ENCODE results near the gene BRSK1.

DNA sequence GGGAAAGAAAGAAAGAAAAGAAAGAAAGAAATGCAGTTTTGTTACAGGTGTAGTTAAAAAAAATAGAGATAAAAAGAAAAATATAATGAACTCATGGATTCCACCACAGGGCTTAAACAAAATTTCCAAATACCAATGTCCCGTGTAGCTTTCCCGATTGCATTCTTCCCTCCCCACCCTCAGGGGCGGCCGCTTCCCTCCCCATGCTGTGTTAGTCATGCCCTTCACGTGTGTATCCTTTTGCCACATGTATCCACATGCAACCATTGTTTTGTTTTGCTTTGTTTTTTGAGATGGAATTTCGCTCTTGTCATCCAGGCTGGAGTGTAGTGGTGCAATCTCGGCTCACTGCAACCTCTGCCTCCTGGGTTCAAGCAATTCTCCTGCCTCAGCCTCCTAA lies 52.3 kb downstream of the BRSK1 start:
- TF ChIP-seq EZH2phosphoT487 (IDR thresholded peaks at IDR 0.05; ENCODE audit: insufficient read depth, low read depth) (no peak), EZH2 (IDR thresholded peaks at IDR 0.05; ENCODE audit: insufficient read depth, poor library complexity, severe bottlenecking) (no peak)
